Epidermal melanocyte (primary cell): ENCODE data around the gene EXOC4.

ENCODE experiments used
- DNase-seq: peaks from one replicate; pipeline ENCODE4 v3.0.0; 2011; ENCODE audit warnings: low spot score; ENCODE audit not compliant: insufficient read length

Gene EXOC4

GRCh38 chr7:133484086-133484485 lies 231.2 kb downstream of the EXOC4 start:
- DNase-seq = no peak

DNA sequence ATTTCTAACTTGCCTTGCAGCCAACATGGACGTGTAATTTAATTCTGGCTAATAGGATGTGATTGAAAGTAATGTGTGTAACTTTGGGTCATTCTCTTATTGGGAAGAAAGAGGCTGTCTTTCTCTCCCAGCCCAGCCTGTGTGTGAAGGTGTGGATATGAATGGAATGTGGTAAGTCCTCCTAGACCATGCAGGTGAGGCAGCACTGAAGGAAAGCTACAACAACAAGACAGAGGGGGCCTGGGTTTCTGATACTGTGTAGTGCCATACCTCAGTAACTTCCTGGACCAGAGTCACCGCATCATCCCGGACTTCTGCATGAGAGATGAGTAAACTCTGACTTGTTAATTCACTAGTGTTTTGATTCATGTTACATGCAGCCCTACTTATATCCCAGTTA lies 237.0 kb downstream of the EXOC4 start:
- DNase-seq = no peak

GRCh38 chr7:133491201-133491691 lies 238.4 kb downstream of the EXOC4 start:
- no peak for DNase-seq

DNA sequence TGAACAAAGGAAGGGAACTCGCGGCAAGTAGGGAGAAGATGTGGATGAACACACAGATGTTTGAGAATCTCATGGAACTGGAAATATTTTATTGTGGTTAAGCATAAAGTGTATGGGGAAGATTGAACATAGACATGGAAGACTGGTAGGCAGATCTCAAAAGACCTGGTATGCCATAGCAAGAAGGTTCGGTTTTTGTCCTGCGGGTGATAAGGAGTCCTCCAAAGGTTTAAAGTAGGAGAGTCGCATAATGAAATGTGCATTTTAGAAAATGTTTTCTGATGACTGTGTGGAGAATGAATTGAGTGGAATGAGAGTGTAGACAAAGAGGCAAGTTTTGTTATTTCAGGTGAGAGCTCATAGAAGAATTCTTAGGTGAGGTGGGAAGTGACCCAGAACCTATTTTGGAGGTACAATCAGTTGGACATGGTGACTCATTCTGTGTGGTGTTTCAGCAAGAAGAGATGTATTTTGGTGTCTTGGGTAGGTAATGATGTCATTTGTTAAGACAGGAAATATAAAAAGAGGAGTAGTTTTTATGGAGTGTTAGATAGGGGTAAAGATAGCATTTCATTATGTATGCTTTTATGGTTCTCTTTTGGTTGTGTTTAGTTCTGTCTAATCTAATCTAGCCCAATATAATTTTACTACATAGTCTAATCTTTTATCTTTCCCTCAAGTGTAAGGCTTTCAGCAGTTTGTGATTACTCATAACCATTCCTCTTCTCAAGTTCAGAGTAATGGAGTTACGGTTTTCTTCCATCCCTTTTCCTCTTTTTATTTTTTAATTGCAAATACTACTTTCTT lies 239.2 kb downstream of the EXOC4 start:
- DNase-seq = no peak

DNA sequence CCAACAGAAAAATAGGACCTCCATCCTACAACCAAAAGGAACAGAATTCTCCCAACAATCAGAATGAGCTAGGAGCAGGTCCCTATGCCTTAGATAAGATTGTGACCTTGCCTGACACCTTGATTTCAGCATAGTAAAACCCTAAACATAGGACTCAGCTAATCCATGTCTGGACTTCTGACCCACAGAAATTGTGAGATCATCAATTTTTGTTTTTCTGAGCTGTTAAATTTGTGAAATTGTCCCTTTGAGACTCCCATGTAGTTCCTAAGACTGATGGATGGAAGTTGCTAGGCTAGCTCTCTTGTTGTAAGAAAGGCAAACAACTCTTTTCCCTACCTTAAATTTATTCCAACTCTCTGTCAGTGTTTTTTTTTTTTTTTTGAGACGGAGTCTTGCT lies 244.2 kb downstream of the EXOC4 start:
- DNase-seq = no peak

GRCh38 chr7:133501771-133502170 lies 248.9 kb downstream of the EXOC4 start:
- no peak for DNase-seq

- no peak for DNase-seq
Observed at GRCh38 chr7:133502498-133502897, 249.6 kb downstream of the EXOC4 start.

DNA sequence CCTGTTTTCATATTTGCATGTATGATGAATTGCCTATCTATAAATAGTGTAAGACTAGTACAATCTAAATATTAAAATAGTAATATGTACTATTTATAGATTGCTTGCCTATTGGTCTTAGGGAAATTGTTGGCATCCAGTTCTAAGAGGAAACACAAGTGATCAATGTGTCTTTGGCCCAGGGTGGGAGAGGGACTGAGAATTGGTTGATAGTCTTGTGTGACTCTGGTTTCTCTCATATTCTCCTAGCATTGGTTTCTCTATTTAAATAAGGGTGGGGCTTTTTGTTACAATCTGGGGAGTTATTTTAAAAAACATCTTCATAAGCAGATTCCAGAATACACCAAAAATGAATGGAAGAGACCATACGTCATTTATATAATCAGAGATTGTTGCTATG lies 250.1 kb downstream of the EXOC4 start:
- DNase-seq = no peak

DNA sequence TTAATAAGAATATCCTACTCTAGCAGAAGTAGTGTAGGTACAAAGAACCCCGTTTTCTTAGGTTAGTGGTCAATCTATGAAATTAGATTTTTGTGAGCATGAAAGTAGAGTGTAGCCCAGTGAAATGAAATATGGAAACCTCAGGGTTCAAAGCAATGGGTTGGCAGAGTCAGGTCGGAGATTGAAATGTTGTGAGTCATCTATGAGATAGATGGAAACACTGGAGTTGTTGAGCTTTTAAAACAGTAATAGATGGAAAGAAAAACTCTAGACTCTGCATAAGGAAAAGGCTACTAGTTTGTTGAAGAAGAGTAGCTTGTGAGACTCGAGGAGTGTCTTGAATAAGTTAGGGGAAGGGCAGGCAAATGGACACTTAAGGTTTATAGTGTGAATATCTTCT lies 251.9 kb downstream of the EXOC4 start:
- no peak for DNase-seq

GRCh38 chr7:133509822-133510221 lies 256.9 kb downstream of the EXOC4 start:
- no peak for DNase-seq

DNA sequence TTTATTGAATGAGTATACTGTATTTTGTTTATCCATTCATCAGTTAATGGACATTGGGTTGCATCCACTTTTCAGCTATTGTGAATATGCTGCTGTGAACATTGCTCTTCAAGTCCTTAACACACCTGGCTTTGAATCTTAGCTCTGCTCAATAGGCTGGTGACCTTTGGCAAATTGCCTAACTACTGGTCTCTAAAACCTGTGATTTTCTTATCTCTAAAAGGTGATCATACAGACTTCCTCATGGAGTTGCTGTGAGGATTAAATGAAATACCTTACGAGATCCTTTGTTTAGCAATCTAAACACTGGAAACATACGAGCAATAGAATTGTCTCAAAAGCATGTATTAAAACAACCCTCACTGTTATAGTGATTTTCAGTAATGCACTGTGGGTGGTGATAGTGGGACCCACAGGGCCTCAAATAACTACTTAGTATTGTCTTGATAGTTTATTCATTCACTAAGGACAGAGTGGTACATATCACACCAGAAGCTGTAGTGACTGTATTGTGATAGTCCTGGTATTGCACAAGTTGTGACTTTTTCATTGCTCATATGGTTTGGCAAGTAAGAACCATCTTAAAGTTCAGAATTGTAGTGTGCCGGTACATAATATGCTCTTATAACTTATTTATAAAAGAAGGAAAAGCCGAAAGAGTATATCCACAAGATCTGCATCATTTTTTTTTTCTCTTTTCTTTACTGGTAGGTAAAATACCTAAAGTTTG lies 257.6 kb downstream of the EXOC4 start:
- no peak for DNase-seq

DNA sequence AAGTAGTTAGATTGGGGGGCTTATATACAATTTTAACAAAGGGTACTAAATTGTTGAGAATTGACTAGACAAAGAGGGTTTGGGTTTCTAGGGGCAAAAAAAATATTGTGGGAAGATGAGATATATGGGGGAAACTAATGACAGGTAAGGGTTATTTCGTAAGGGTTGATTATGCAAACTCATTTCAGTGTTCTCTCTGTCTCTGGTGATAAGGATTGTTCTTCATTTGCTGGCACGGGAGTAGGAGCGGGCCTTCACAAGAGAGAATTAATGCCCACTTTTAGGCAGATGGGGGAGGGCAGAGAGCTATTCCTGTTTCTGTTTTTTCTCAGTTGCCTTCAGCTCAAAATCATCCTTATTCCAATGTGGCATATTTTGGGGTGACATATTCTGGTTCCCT lies 258.4 kb downstream of the EXOC4 start:
- no peak for DNase-seq

- DNase-seq = no peak
Observed at GRCh38 chr7:133511708-133512107, 258.8 kb downstream of the EXOC4 start.

GRCh38 chr7:133512560-133512959 lies 259.7 kb downstream of the EXOC4 start:
- no peak for DNase-seq

GRCh38 chr7:133513608-133514007 lies 260.7 kb downstream of the EXOC4 start:
- no peak for DNase-seq

DNA sequence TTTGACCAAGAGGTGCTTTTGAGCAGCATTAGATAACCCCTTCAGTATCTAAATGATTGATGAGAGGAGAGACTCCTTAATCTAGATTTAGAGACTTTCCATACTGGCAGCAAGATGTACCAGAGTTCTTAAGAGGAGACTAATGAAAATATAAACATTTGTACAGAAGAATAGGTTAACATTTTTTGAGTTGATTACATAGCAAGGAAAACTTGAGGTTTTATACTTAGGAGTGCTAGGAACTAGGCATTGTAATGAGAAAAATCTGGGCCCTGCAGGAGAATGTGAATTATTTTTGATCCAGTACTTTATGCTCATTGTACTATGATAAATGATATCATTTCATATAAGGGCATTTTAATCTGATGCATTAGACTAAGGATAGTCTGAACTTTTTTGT lies 261.7 kb downstream of the EXOC4 start:
- no peak for DNase-seq

- no peak for DNase-seq
Observed at GRCh38 chr7:133517766-133518165, 264.9 kb downstream of the EXOC4 start.

DNA sequence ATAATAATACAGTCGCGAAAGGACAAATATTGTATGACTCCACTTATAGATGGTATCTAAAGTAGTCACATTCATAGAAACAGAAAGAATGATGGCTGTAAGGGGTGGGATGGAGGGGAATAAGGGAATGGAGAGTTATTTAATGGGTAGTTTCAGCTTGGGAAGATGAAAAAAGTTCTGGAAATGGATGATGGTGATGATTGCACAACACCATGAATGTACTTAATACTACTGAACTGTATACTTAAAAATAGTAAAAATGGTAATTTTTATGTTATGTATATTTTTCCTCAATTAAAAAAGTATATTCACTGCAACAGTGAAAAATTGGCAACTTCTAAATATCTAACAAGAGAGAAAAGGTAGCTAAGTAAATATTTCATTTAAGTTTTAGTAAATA lies 265.8 kb downstream of the EXOC4 start:
- DNase-seq = no peak

DNA sequence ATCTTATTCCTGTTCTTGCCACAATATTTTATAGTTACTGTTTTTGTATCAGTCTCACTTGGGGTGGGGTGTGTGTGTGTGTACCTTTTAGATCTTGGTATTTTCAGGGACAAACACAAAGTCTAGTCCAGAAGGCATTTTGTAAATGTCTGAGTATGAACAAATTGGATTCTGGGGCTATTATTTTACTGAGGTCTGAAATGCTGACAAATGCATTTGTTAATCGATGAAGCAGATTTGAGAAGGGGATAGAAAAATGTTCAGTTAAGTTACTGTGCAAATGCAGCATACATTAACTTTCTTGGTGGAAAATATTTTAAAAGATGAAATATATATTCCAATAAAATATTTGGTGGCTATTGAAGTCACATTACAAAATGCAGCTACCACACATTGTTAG lies 267.4 kb downstream of the EXOC4 start:
- no peak for DNase-seq

DNA sequence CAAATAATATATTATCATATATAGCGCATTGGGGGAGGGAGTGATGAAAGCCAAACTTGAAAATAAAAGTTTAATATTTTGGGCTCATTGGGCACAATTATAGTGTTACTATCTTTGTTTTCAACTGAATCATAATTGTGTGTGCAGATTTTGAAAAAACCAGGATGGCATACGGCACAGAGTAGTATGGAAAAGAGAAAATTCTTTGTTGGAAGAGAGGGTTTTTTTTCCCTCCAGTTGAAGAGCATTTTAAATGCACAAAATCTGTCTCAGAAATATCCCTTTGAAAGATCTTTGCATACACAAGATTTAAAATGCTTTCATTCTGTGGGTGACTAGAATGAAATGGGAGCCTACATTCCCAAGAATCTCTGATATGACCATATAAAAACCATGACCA lies 269.6 kb downstream of the EXOC4 start:
- no peak for DNase-seq

DNA sequence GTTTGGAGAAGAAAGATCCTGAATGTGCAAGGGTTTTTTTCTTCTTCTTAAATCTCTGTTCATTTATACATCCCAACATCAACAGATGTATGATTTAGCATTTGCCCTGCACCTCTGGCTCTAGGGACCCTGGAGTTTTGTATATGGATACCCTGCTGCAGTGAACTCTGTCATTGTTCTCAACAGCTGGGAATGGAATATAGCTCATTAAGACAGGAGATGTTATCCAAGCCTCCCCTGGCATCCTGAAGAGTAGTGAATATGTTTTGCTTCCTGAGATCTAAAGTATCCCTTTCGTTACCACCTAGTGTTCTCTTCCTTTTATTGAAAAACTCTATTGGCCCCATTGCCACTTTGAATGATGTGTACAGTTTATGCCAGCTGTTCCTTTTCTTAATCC lies 275.9 kb downstream of the EXOC4 start:
- DNase-seq = no peak

DNA sequence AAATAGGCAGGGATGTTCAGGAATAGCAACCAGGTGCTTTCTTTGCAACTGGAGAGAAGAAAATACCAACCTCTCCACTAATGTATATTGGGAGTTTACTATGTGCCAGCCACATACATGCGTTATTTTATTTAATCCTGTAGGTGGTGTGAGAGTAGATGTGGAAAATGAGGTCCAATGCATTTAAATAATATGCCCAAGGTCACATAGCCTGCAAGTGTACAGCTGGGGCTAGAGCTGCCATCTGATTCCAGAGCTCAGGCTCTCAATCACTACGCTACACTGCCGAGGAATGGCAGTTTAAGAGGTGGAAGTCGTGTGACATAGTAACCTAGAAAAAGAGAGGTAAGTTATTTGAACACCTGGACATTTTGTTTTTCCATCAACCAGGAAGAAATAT lies 277.0 kb downstream of the EXOC4 start:
- DNase-seq = no peak

- DNase-seq = no peak
Observed at GRCh38 chr7:133530682-133531081, 277.8 kb downstream of the EXOC4 start.
